ENCODE measurements around the gene TNRC18.

TNRC18 gene

DNA sequence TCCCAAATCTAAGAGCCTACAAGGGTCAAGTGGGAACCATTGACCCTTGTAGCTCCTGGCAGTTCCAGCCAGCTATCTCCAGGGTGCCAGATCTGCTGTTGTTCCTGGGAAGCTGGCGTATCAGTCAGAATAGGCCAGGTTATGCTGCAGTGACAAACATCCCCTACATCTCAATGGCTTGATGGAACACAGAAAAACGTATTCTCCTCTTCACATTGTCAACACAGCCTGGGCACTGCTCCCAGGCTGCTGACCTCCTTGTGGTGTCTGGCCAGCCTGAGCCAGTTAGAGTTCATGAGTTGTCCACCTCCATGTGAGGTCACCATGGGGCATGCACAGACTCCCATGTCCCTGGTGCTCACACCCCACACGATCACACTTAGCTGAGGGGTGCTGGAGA, 9.5 kb upstream of the TNRC18 start:
- Histone ChIP-seq H2AFZ (ENCODE audit: low read depth) (no peak overlapping the region), H3K27me3 (ENCODE audit: insufficient read depth, low read depth) (peaks cover 16% of the 10 kb centered on the region), H3K4me2 (no peak overlapping the region), H3K27ac (no peak overlapping the region), H3K4me3 (IDR thresholded peaks at IDR 0.05; ENCODE audit: insufficient read depth, low read depth, low read length) (no peak overlapping the region), H3K79me2 (ENCODE audit: insufficient read depth, low read depth) (no peaks in the 10 kb centered on the region), H3K36me3 (ENCODE audit: insufficient read depth) (no peaks in the 10 kb centered on the region), H4K20me1 (ENCODE audit: insufficient read depth) (no peaks in the 10 kb centered on the region), H3K9ac (no peak overlapping the region), H3K4me1 (ENCODE audit: low read depth, poor library complexity, severe bottlenecking) (peaks cover 18% of the 10 kb centered on the region)
- TF ChIP-seq, protein P1, sequence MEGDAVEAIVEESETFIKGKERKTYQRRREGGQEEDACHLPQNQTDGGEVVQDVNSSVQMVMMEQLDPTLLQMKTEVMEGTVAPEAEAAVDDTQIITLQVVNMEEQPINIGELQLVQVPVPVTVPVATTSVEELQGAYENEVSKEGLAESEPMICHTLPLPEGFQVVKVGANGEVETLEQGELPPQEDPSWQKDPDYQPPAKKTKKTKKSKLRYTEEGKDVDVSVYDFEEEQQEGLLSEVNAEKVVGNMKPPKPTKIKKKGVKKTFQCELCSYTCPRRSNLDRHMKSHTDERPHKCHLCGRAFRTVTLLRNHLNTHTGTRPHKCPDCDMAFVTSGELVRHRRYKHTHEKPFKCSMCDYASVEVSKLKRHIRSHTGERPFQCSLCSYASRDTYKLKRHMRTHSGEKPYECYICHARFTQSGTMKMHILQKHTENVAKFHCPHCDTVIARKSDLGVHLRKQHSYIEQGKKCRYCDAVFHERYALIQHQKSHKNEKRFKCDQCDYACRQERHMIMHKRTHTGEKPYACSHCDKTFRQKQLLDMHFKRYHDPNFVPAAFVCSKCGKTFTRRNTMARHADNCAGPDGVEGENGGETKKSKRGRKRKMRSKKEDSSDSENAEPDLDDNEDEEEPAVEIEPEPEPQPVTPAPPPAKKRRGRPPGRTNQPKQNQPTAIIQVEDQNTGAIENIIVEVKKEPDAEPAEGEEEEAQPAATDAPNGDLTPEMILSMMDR (conservative IDR thresholded peaks at IDR 0.05; ENCODE audit: low read depth, low read length): no peak

DNA sequence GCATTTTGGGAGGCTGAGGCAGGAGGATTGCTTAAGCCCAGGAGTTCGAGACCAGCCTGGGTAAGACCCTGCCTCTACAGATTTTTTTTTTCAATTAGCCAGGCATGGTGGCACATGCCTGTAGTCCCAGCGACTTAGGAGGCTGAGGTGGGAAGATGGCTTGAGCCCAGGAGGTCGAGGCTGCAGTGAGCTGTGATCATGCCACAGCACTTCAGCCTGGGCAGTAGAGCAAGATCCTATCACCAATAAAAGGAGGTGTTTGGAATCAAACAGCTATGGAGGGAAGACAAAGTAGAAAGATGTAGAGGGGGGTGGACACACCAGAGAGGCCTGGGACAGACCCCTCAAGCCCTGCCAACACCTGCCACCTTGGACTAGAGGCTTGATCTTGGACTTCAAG, 9.1 kb upstream of the TNRC18 start:
- TF ChIP-seq, protein P1 (conservative IDR thresholded peaks at IDR 0.05; ENCODE audit: low read depth, low read length): no peak
- H3K36me3 ChIP-seq (ENCODE audit: insufficient read depth): no peaks in the 10 kb centered on the region
- H3K79me2 ChIP-seq (ENCODE audit: insufficient read depth, low read depth): no peaks in the 10 kb centered on the region

DNA sequence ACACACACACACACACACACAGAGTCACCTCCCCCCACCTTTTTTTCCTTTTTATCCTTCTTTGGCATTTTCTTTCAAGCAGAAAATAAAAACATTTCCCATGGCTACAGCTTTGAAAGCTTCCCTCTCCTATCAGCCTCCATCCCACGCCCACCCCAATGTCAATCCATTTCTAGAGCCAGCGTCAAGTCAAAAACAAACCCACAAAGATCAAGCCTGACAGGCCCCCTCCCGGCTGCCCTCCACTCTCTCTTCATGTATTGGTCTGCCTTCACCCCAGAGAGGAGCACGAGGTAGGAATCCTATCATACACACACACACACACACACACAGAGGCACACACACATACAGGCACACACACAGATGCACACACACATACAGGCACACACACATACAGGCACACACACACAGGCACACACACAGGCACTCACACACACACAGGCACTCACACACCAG, 8.0 kb upstream of the TNRC18 start:
- Histone ChIP-seq H3K4me2 (no peak overlapping the region), H3K27me3 (ENCODE audit: insufficient read depth, low read depth) (peaks cover 31% of the 10 kb centered on the region), H3K27ac (no peak overlapping the region), H3K79me2 (ENCODE audit: insufficient read depth, low read depth) (no peaks in the 10 kb centered on the region), H3K9ac (no peak overlapping the region), H3K36me3 (ENCODE audit: insufficient read depth) (no peaks in the 10 kb centered on the region), H4K20me1 (ENCODE audit: insufficient read depth) (no peaks in the 10 kb centered on the region), H2AFZ (ENCODE audit: low read depth) (no peak overlapping the region), H3K4me1 (ENCODE audit: low read depth, poor library complexity, severe bottlenecking) (peaks cover 22% of the 10 kb centered on the region), H3K4me3 (IDR thresholded peaks at IDR 0.05; ENCODE audit: insufficient read depth, low read depth, low read length) (no peak overlapping the region)
- TF ChIP-seq, protein P1 (conservative IDR thresholded peaks at IDR 0.05; ENCODE audit: low read depth, low read length): no peak

More for the DNA sequence above, 9.1 kb upstream of the TNRC18 start:
- Histone ChIP-seq H3K4me2 (no peak overlapping the region), H3K27ac (no peak overlapping the region), H4K20me1 (ENCODE audit: insufficient read depth) (no peaks in the 10 kb centered on the region), H2AFZ (ENCODE audit: low read depth) (no peak overlapping the region), H3K4me1 (ENCODE audit: low read depth, poor library complexity, severe bottlenecking) (peaks cover 22% of the 10 kb centered on the region), H3K4me3 (IDR thresholded peaks at IDR 0.05; ENCODE audit: insufficient read depth, low read depth, low read length) (no peak overlapping the region), H3K9ac (no peak overlapping the region), H3K27me3 (ENCODE audit: insufficient read depth, low read depth) (peaks cover 21% of the 10 kb centered on the region)

DNA sequence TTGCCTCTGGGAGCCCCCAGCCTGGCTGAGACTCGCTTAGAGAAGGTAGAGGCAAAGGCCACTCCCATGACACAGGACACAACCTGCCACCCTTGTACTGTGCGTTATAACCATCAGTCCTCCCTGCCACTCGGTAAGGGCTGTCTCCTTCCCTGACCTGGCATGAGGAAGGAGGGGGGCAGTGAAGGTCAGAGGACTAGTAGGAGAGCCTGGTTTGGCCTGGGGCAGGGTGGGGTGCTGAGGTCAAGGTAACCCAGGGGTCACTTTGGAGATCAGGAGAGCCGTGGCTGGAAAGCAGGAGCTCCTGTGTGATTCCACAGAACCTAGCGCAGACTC, 6.9 kb upstream of the TNRC18 start:
- Histone ChIP-seq H2AFZ (ENCODE audit: low read depth) (no peak overlapping the region), H3K4me2 (no peak overlapping the region), H3K4me3 (IDR thresholded peaks at IDR 0.05; ENCODE audit: insufficient read depth, low read depth, low read length) (no peak overlapping the region), H3K27ac (no peak overlapping the region), H3K36me3 (ENCODE audit: insufficient read depth) (no peaks in the 10 kb centered on the region), H3K27me3 (ENCODE audit: insufficient read depth, low read depth) (peaks cover 41% of the 10 kb centered on the region), H3K9ac (no peak overlapping the region), H3K79me2 (ENCODE audit: insufficient read depth, low read depth) (no peaks in the 10 kb centered on the region), H4K20me1 (ENCODE audit: insufficient read depth) (no peaks in the 10 kb centered on the region), H3K4me1 (ENCODE audit: low read depth, poor library complexity, severe bottlenecking) (peaks cover 23% of the 10 kb centered on the region)
- TF ChIP-seq, protein P1 (conservative IDR thresholded peaks at IDR 0.05; ENCODE audit: low read depth, low read length): no peak

All from KMS-11 (cell line).